ENCODE data around the gene HCN4. TPM values are rescaled to one million over a fixed set of nuclear protein-coding genes. Genes with fewer than 3 reads are reported as not detected.

Gene HCN4
- total and polyA plus RNA-seq, 2 donors (not counting 3 experiments of a cell fraction or from before 2014, with no cell fraction given), result 0.01 TPM; not detected in 1

DNA sequence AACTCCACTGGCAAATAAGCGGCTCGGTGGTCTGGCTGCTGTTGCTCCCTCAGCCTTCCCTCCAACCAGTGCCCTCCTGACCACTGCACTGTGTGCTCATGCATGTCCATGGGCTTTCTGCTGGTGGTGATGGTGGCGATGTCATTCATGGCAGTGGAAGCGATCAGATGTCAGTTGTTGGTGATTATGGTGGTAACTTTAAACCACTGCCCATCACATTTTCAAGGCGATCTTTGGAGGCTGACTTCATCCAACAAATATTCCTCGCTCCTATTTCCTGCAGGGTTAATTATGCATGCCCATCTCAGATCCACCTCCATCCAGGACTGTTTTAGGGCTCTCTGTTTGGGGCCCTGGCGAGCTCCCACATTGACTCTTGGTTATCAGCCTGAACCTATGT is 13.4 kb upstream of the HCN4 start:
- TF ChIP-seq, protein P1, sequence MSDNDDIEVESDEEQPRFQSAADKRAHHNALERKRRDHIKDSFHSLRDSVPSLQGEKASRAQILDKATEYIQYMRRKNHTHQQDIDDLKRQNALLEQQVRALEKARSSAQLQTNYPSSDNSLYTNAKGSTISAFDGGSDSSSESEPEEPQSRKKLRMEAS (IDR thresholded peaks at IDR 0.05; ENCODE audit: insufficient read depth, insufficient read length), result no peak
- TF ChIP-seq MYC (IDR thresholded peaks at IDR 0.05; ENCODE audit: low read depth, low read length), result no peak
- TF ChIP-seq EZH2 (IDR thresholded peaks at IDR 0.05; ENCODE audit: borderline replicate concordance, low read depth, low read length, severe bottlenecking), result no peak
- no peak for TF ChIP-seq POLR2AphosphoS5 (IDR thresholded peaks at IDR 0.05; ENCODE audit: insufficient read depth, low read depth, low read length)
- TF ChIP-seq, protein P2, sequence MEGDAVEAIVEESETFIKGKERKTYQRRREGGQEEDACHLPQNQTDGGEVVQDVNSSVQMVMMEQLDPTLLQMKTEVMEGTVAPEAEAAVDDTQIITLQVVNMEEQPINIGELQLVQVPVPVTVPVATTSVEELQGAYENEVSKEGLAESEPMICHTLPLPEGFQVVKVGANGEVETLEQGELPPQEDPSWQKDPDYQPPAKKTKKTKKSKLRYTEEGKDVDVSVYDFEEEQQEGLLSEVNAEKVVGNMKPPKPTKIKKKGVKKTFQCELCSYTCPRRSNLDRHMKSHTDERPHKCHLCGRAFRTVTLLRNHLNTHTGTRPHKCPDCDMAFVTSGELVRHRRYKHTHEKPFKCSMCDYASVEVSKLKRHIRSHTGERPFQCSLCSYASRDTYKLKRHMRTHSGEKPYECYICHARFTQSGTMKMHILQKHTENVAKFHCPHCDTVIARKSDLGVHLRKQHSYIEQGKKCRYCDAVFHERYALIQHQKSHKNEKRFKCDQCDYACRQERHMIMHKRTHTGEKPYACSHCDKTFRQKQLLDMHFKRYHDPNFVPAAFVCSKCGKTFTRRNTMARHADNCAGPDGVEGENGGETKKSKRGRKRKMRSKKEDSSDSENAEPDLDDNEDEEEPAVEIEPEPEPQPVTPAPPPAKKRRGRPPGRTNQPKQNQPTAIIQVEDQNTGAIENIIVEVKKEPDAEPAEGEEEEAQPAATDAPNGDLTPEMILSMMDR (IDR thresholded peaks at IDR 0.05; ENCODE audit: extremely low read depth in 1 of 2, insufficient read depth in 1 of 2, low read depth in 1 of 2, low read length in 2 of 2), result no peak
- TF ChIP-seq FOS (IDR thresholded peaks at IDR 0.05; ENCODE audit: borderline replicate concordance, insufficient read depth, low read length), result no peak
- TF ChIP-seq POLR2A (IDR thresholded peaks at IDR 0.05; ENCODE audit: low read depth, low read length), result no peak
- TF ChIP-seq JUN (IDR thresholded peaks at IDR 0.05; ENCODE audit: borderline replicate concordance, insufficient read depth, insufficient read length, low read depth), result no peak
- TF ChIP-seq GATA2 (IDR thresholded peaks at IDR 0.05; ENCODE audit: insufficient read depth, insufficient read length, low read depth, low read length), result no peak
- Histone ChIP-seq H2AFZ (ENCODE audit: low read depth, low read length) (no peak overlapping the region), H3K4me3 (replicated peaks in 1 of 3; ENCODE audit: insufficient read depth in 1 of 3, low read depth in 1 of 3, low read length in 3 of 3) (no peak overlapping the region), H3K9ac (replicated peaks; ENCODE audit: extremely low read depth, insufficient read depth, low read length) (no peak overlapping the region), H3K79me2 (ENCODE audit: control insufficient read depth, insufficient read depth, low read length) (no peaks in the 10 kb centered on the region), H3K4me2 (ENCODE audit: insufficient read depth, low read length) (no peak overlapping the region), H4K20me1 (replicated peaks; ENCODE audit: control insufficient read depth, extremely low read depth, insufficient read depth, low read length) (no peaks in the 10 kb centered on the region), H3K4me1 (ENCODE audit: control insufficient read depth, extremely low read depth, insufficient read depth, low read length) (no peaks in the 10 kb centered on the region), H3K27ac (ENCODE audit: insufficient read depth, low read depth, low read length) (no peak overlapping the region), H3K27me3 (ENCODE audit: control insufficient read depth in 2 of 2, insufficient read depth in 2 of 2, low read length in 2 of 2) (no peaks in the 10 kb centered on the region), H3K9me1 (replicated peaks; ENCODE audit: control insufficient read depth, extremely low read depth, insufficient read depth, low read length) (no peaks in the 10 kb centered on the region), H3K36me3 (ENCODE audit: control insufficient read depth in 2 of 2, extremely low read depth in 1 of 2, insufficient read depth in 2 of 2, low read length in 2 of 2) (no peaks in the 10 kb centered on the region), H3K9me3 (replicated peaks; ENCODE audit: control insufficient read depth, insufficient read depth, low read length) (no peaks in the 10 kb centered on the region)
- DNase-seq (ENCODE audit: low read depth, low spot score), result no peak
- intact Hi-C loops (cut with micrococcal nuclease) (no loop called here), dilution Hi-C loops (cut with MboI; ENCODE audit: extremely low pct_ligation_motif_present, low sequenced_read_pairs) (no loop called here)
- no TSS peak for BruUV-seq (replicated peaks)
- FAIRE-seq, result no peak
- CTCF ChIA-PET, result no interaction called here
- POLR2A ChIA-PET, result no interaction called here

Data from endothelial cell of umbilical vein (primary cell).